HG03060 (cell line): ENCODE data around the gene CPA4.

ENCODE experiments used
- ATAC-seq: cut with Tn5 transposase; IDR thresholded peaks from one replicate; pipeline ENCODE4 v1.9.1; 2021; ENCODE audit warnings: low read depth, moderate number of reproducible peaks; ENCODE audit not compliant: unreplicated experiment

Gene CPA4

DNA sequence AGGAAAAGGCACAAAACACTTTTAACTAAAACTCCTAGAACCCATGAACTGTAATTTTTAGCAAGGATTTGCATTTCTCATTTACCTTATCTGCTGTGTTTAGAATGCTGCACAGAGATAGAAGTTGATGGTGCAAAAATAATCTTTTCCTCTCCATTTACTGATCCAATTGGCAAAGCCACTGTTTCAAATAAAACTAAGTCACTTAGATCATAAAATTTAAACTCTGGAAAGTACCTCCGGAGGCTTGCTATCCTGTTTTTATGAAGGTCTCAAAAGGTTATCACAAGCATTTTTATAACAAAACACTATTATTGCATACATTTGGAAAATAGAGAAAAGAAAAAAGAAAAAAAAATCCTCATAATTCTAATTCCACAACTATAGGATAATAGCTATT is 18.7 kb upstream of the CPA4 start:
- no peak for ATAC-seq

- ATAC-seq = no peak
Observed at GRCh38 chr7:130274983-130275591, 17.9 kb upstream of the CPA4 start.

GRCh38 chr7:130275826-130276297 is 17.1 kb upstream of the CPA4 start:
- ATAC-seq = no peak

DNA sequence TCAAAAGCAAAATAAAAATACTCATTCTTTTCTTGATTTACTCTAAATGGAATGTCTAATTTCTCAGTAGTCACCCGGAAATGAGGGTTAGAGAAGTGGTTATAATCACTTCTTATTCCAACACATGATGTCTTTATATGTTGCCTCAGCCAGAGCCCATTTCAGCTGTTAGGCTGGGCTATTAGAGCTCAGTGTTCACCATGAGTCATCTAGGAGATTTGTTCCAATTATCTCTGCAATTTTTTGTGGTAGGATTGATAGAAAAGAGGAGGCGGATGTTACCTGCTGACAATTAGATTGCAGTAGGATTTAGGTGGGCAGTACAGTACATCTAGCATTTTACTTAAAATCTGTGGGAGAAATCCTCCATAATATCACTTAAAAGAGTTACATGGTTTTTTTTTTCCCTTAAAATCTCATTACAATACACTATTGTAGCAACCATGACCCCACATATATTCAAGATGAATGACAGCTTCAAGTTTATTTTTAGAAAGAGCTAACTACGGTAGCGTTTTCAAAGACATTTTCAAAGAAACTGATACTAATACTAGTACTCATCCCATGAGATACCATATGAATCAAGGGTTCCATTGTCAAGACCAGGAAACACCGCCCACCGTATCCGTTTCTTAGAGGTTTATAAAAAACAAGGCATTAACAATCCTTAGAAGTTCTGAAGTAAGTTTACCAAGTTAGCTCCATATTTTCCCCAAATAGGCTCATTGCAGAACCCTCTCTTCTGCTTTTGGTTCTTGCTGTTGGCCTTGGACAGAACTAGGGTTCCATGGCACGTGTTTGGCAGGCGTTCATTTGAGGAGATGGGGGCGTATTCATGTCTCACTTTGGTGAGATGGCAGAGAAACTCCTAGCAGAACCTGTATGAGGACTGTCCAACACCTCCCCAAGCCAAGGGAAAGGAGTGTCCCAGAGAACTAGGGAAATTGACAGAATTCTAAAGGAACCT is 15.9 kb upstream of the CPA4 start:
- ATAC-seq = no peak

DNA sequence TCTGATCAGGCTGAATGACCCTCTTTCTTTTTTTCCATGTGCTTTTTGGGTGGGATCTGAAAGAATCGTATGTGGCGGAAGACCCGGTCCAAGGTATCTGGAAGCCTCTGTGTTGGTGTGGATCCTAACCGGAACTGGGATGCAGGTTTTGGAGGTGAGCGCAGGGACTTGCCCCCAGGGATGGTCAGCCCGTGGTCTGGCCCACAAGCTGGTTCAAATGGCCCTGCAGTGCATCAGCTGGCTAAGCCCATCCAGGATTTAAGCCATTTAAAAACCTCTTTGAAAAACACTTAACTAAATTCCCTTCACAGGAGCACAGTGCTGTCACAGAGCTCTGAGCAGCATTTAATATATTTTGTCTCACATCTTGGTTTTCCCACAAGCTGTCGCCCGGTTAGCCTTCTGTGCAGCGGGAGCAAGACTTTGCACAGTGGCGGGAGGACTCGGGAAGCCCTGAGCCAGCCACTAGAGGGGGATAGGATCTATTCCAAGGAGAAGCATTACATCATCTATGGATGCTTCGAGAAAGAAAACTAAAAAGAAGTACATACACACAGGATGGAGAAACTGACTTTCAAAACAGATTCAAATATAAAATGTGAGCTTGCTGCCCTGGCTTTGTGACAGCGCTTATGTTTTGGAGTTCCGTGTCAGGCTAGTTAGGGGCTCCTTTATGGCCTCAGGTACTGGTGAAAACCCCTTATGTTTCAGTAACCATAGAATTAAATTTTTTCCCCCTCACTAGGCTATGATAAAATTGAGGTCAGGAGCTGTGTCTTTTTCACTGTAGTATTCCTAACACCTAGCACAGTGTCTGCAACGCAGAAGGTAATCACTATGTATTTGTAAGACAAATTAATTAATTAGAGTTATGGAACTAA is 15.0 kb upstream of the CPA4 start:
- no peak for ATAC-seq

DNA sequence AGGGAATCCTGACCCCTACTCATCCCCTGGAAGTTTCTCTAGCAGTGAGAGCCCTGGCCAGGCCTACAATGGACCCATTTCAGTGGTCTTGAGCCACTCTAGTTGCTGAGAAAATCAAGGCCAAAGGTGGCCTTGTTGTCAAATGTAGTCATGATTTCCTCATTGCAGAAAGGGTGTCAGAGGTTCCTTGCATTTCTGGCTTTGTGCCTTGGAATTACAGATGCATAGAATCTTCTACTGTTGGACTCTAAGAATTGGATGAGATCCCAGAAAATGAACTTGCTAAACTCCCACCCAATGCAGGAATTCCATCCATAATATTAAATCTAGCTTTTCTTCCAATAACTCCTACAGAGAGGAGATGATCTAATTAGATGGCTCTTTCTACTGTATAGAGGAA is 14.1 kb upstream of the CPA4 start:
- no peak for ATAC-seq

GRCh38 chr7:130279286-130279685 is 13.7 kb upstream of the CPA4 start:
- no peak for ATAC-seq

- ATAC-seq = no peak
Observed at GRCh38 chr7:130279906-130280305, 13.1 kb upstream of the CPA4 start.

DNA sequence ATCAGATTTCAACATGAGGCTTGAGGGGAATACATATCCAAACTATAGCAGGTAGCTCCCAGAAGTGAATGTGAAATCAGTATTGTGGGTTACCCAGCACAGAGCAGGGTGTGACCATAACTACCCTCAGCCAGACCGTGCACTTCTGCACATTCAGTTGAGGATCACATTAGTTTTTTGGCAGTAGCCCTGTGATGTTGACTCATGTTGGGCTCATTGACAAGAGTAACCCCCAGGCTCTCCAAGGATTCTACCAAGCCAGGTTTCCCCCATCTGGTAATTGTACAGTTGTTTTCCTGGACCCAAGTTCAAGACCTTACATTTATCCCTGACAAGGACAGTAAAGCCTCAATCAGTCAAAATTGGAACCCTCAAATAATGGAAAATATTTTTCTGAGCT is 11.7 kb upstream of the CPA4 start:
- no peak for ATAC-seq

DNA sequence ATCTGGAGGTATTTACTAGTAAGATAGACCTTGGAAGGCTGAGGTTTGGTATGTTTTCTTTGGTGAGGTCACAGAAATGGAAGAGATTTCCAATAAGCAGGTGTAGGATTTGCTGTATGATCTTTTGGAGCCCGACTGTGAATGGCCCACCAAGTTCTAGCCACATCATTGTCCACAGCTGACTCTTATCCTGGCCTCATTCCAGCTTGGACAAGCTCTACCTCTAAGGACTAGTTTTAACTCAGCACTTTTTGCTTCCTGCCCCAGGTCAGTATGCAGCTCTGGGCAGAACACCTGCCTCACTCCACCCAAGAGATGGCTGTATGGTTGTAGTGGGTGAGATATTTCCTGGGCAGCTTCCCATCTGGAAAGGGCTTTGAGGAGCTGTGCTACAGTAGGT is 6.1 kb upstream of the CPA4 start:
- no peak for ATAC-seq

- no peak for ATAC-seq
Observed at GRCh38 chr7:130288168-130288567, 4.8 kb upstream of the CPA4 start.

DNA sequence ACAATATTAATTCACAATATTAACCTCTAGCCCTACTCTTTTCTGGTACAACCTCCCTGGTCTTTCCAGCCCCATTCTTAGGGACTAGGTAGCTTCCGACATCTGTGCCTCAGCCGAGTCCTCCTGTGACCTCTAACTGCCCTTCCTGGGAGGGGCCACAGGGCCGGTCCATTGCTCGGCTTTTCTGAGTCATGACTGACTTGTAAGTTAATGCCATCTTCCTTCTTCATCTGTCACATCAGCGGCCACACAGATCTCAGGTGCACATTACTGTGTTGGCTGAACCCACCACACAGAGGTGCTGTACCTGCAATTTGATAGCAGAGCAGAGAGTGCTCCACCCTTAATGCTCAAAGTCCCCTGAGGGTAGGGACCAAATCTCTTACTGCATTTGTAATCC is 4.1 kb upstream of the CPA4 start:
- no peak for ATAC-seq

GRCh38 chr7:130289478-130289877 is 3.5 kb upstream of the CPA4 start:
- no peak for ATAC-seq

GRCh38 chr7:130290745-130291144 is 2.2 kb upstream of the CPA4 start:
- no peak for ATAC-seq

DNA sequence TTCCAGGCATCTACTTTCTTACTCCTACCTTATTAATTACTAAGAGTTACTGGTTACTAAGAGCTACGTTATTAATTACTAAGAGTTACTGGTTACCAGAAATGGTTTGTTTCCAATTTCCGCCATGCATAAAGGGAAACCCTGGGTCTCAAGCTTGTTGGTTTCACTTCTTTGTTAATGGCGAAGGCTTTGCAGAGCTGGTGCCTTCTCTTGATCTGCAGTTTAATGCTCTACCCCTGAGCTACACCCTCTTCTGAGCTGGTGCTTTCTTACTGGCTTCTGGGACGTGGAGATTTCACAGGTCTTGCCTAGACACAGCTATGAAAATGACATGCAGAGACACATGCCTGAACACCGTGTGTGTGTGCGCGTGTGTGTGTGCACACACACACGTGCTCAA is 560 bp downstream of the CPA4 start:
- ATAC-seq = no peak

GRCh38 chr7:130294314-130294713 is 1.4 kb downstream of the CPA4 start:
- ATAC-seq = no peak

DNA sequence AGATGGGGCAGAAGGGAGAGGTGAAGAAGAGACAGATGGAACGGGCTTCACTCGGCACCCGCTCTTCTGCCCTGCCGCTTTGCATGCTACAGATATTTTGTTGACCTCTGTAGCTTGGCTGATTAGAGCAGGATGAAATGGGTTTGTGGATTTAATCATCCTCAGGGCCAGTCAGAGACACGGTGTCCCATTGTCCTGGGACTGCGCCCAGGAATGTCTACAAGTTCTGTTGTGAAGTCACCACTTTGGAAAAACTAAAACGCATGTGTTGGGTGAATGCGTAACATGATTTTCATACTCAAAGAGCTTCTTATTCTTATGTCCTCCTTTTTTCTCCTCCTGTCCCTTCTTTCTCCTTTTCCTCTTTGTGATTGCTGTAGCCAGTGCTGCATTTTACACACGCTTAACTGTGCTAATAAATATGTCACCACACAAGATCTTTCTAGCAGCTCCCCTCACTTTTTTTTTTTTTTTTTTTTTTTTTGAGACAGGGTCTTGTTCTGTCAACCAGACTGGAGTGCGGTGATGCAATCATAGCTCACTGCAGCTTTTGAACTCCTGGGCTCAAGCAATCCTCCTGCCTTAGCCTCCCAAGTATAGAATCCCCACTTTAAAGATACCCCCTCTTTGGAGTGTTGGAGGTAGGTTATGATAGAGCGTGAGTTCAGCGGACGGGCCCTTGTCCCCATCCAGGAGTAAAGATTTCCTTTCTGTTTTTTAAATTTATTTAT is 3.4 kb downstream of the CPA4 start:
- no peak for ATAC-seq

GRCh38 chr7:130297628-130298543 is 4.9 kb downstream of the CPA4 start:
- ATAC-seq = no peak
